Upper lobe of right lung (tissue), 1 donor: ENCODE results near the gene MGAT5B. TPM values are rescaled to one million over a fixed set of nuclear protein-coding genes. Genes with fewer than 3 reads are reported as not detected.

Experiments used
- ATAC-seq: fragments of 200-7000 bp; cut with Tn5 transposase; one replicate; pipeline ENCODE4 v1.9.1; 2020; ENCODE audit warnings: mild to moderate bottlenecking, moderate library complexity
- DNase-seq: peaks from one replicate; pipeline ENCODE4 v3.0.0-alpha.2; 2020
- H3K27ac ChIP-seq: fragments of 200-600 bp; one replicate; pipeline ENCODE4 v1.8.0; 2022
- H3K27me3 ChIP-seq: fragments of 200-600 bp; one replicate; pipeline ENCODE4 v1.8.0; 2022; ENCODE audit warnings: mild to moderate bottlenecking
- H3K36me3 ChIP-seq: fragments of 200-600 bp; one replicate; pipeline ENCODE4 v1.8.0; 2022
- H3K4me1 ChIP-seq: fragments of 200-600 bp; one replicate; pipeline ENCODE4 v1.8.0; 2022
- H3K4me3 ChIP-seq: fragments of 200-600 bp; one replicate; pipeline ENCODE4 v1.8.0; 2022; ENCODE audit warnings: mild to moderate bottlenecking
- H3K9me3 ChIP-seq: fragments of 200-600 bp; one replicate; pipeline ENCODE4 v1.8.0; 2022
- intact Hi-C: fragments of 100-400 bp; cut with DNase I; formaldehyde crosslinking; loops from one replicate; pipeline ENCODE4 v1.11.0; 2022
- total RNA-seq: library from RNA; stranded (reverse); fragmentation: NEBNext Ultra II Directional; extraction: Animal tissue kit (Norgen Biotek cat#: 25700); gene quantifications from one replicate; pipeline ENCODE4 v1.2.1, GENCODE V29; 2021
- TF ChIP-seq, protein P1 (sequence below): fragments of 200-600 bp; IDR thresholded peaks from one replicate; pipeline ENCODE4 v1.8.0; 2022; ENCODE audit warnings: antibody characterized with exemption
- donor health status: DM: no; HTN: yes; CAD: no; lungs with severe emphysema.

Gene MGAT5B
- total RNA-seq, 1 donor from 2014 or later: 2.0 TPM

- DNase-seq (no peak), ATAC-seq (no peak)
- no peaks in the 10 kb centered on the region for H3K27me3 ChIP-seq
- intact Hi-C loops: no loop called here
- H3K4me3 ChIP-seq: no peak overlapping the region
- no peaks in the 10 kb centered on the region for H3K36me3 ChIP-seq
- no peak overlapping the region for H3K27ac ChIP-seq
- no peaks in the 10 kb centered on the region for H3K9me3 ChIP-seq
- no peaks in the 10 kb centered on the region for H3K4me1 ChIP-seq
- TF ChIP-seq, protein P1, sequence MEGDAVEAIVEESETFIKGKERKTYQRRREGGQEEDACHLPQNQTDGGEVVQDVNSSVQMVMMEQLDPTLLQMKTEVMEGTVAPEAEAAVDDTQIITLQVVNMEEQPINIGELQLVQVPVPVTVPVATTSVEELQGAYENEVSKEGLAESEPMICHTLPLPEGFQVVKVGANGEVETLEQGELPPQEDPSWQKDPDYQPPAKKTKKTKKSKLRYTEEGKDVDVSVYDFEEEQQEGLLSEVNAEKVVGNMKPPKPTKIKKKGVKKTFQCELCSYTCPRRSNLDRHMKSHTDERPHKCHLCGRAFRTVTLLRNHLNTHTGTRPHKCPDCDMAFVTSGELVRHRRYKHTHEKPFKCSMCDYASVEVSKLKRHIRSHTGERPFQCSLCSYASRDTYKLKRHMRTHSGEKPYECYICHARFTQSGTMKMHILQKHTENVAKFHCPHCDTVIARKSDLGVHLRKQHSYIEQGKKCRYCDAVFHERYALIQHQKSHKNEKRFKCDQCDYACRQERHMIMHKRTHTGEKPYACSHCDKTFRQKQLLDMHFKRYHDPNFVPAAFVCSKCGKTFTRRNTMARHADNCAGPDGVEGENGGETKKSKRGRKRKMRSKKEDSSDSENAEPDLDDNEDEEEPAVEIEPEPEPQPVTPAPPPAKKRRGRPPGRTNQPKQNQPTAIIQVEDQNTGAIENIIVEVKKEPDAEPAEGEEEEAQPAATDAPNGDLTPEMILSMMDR: no peak
Measured at GRCh38 chr17:76932402-76933333, 64.5 kb downstream of the MGAT5B start.

DNA sequence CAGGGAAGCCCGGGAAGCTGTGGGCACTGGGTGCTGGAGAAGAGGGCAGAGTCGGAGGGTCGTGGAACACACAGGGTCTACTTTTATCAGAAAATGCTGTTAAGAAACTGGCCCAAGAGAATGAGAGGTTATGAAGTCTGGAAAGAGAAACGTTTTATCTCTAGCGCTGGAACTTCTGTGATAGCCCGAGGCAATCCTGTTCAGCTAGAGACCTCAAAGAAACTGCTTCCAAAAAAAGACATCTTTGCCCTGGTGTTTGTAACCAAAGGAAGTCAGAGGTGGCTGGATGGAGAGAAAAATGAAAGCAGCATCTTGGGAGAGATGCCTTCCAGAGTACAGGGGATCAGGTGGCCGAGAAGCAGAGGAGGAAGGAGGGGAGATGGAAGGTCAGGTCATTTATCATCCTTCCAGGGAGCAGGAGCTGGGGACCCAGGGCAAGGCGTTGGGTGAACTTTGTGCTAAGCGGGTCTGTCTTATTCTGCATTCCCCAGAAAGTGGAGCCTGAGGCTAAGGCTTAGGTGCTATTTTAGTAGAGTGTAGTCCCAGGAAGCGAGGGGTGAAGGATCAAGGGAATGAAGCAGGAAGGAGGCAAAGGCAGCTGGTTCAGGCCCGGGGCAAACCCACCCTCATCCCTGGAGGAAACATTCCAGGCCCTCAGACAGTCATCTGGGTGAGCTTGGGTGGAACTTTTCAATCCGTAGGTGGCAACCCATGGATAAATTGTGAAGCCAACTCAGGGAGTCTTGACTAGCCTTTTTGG lies 66.5 kb downstream of the MGAT5B start:
- no peak for DNase-seq
- H3K4me3 ChIP-seq: no peak overlapping the region
- TF ChIP-seq, protein P1: no peak
- no peaks in the 10 kb centered on the region for H3K4me1 ChIP-seq
- no peak overlapping the region for H3K27ac ChIP-seq
- no peaks in the 10 kb centered on the region for H3K36me3 ChIP-seq
- intact Hi-C loops: no loop called here
- no peaks in the 10 kb centered on the region for H3K9me3 ChIP-seq
- H3K27me3 ChIP-seq: no peaks in the 10 kb centered on the region
- ATAC-seq: no peak

GRCh38 chr17:76935331-76935730 lies 67.1 kb downstream of the MGAT5B start:
- ATAC-seq (no peak), DNase-seq (no peak)
- Histone ChIP-seq H3K27me3 (no peaks in the 10 kb centered on the region), H3K4me1 (no peaks in the 10 kb centered on the region), H3K4me3 (no peak overlapping the region), H3K9me3 (no peaks in the 10 kb centered on the region), H3K27ac (no peak overlapping the region), H3K36me3 (no peaks in the 10 kb centered on the region)
- intact Hi-C loops: no loop called here
- TF ChIP-seq, protein P1: no peak

- H3K9me3 ChIP-seq: no peaks in the 10 kb centered on the region
- H3K4me1 ChIP-seq: no peaks in the 10 kb centered on the region
- H3K36me3 ChIP-seq: no peaks in the 10 kb centered on the region
- DNase-seq (no peak), ATAC-seq (no peak)
- H3K4me3 ChIP-seq: no peak overlapping the region
- H3K27ac ChIP-seq: no peak overlapping the region
- TF ChIP-seq, protein P1: no peak
- peaks cover 6% of the 10 kb centered on the region for H3K27me3 ChIP-seq
- intact Hi-C loops: no loop called here
Measured at GRCh38 chr17:76937238-76937637, 69.0 kb downstream of the MGAT5B start.

DNA sequence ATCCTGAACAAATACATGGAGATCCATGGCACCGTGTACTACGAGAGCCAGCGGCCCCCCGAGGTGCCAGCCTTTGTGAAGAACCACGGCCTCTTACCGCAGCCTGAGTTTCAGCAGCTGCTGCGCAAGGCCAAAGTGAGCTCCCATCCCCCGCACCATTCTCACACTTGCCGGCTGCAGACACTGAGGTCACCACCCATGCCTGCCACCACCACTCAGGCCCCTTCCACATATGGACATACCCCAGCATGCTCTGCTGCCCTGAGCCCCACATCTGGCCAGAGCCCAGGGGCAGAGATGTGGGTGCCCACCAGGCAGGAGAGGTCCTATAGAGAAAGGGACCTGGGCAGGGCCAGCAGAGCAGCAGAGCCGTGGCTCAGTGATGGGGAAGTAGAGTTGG lies 69.8 kb downstream of the MGAT5B start:
- no peak overlapping the region for H3K4me3 ChIP-seq
- H3K27me3 ChIP-seq: peaks cover 6% of the 10 kb centered on the region
- ATAC-seq (no peak), DNase-seq (no peak)
- H3K36me3 ChIP-seq: no peaks in the 10 kb centered on the region
- intact Hi-C loops: no loop called here
- no peaks in the 10 kb centered on the region for H3K4me1 ChIP-seq
- TF ChIP-seq, protein P1: no peak
- H3K27ac ChIP-seq: no peak overlapping the region
- H3K9me3 ChIP-seq: no peaks in the 10 kb centered on the region
